Upper lobe of left lung (tissue), 6 donors: ENCODE measurements around the gene CAMK2G. TPM values are rescaled to one million over a fixed set of nuclear protein-coding genes. Genes with fewer than 3 reads are reported as not detected.

ENCODE experiments used
- ATAC-seq, 2 donors: fragments of 200-7000 bp; cut with Tn5 transposase; one replicate each; pipeline ENCODE4 v1.9.1; 2022; ENCODE audit warnings: mild to moderate bottlenecking in 2 of 2, moderate library complexity in 2 of 2; ENCODE audit not compliant: low FRiP score in 2 of 2
- DNase-seq, 2 donors: peaks; one replicate each; pipeline ENCODE4 v3.0.0-alpha.2; 2019 to 2020
- H3K27ac ChIP-seq, 4 donors: fragments of 200-600 bp; sonication (generic); one replicate each; pipeline ENCODE4 v1.5.1; 2016 to 2019
- H3K27me3 ChIP-seq, 4 donors: fragments of 200-600 bp; sonication (generic); one replicate each; pipeline ENCODE4 v1.5.1; 2017 to 2019
- H3K36me3 ChIP-seq, 4 donors: fragments of 200-600 bp; sonication (generic); one replicate each; pipeline ENCODE4 v1.5.1; 2016 to 2019
- H3K4me1 ChIP-seq, 4 donors: fragments of 200-600 bp; sonication (generic); one replicate each; pipeline ENCODE4 v1.5.1; 2018 to 2019
- H3K4me3 ChIP-seq, 4 donors: fragments of 200-600 bp; sonication (generic); one replicate each; pipeline ENCODE4 v1.5.1; 2017 to 2019; ENCODE audit warnings: mild to moderate bottlenecking in 2 of 4, moderate library complexity in 1 of 4
- H3K9me3 ChIP-seq, 4 donors: fragments of 200-600 bp; sonication (generic); one replicate each; pipeline ENCODE4 v1.5.1; 2018 to 2019
- CTCF ChIP-seq, 6 experiments: fragments of 450-650 bp in 4 of 6; fragments of 200-600 bp in 2 of 6; sonication (generic) in 2 of 6; IDR thresholded peaks; one replicate each; pipeline ENCODE4 v1.5.1; 2016 to 2019; ENCODE audit warnings: antibody characterized with exemption in 6 of 6
- EP300 ChIP-seq, 4 donors: sonication (generic); formaldehyde crosslinking; IDR thresholded peaks; one replicate each; pipeline ENCODE4 v1.5.1; 2017; ENCODE audit warnings: antibody characterized with exemption in 4 of 4, control low read depth in 2 of 4
- POLR2A ChIP-seq, 4 donors: fragments of 450-650 bp; IDR thresholded peaks; one replicate each; pipeline ENCODE4 v1.5.1; 2016 to 2017; ENCODE audit warnings: antibody characterized with exemption in 4 of 4, mild to moderate bottlenecking in 2 of 4
- POLR2AphosphoS5 ChIP-seq, 2 donors: sonication (generic); formaldehyde crosslinking; IDR thresholded peaks; one replicate each; pipeline ENCODE4 v1.5.1; 2017; ENCODE audit warnings: antibody characterized with exemption in 2 of 2
- WGBS, 2 donors: methylation state at CpG; one replicate each; pipeline ENCODE4 v1.1.5; 2017 to 2018; 5-methylcytosine and 5-hydroxymethylcytosine counted together
- total RNA-seq, 6 donors: library from RNA; depleted of rRNA in 4 of 6; stranded (reverse); fragments of >200 nt in 4 of 6; gene quantifications; one replicate each; pipeline versions ENCODE4 v1.1.0 to v1.2.1, GENCODE V29; 2016 to 2021
- donor health status: DM: no; HTN: no; CAD: no; lungs with moderate emphysema.
- donor health status: DM: no; HTN: yes; CAD: no; lungs with severe emphysema.

Gene CAMK2G
- total RNA-seq, 6 donors from 2014 or later = 25.7 to 52.3 (median 43.0) TPM

- ATAC-seq (no peak), DNase-seq (no peak)
- H3K9me3 ChIP-seq = no peaks in the 10 kb centered on the region
- 90 to 100% methylated on average over 2 to 4 of the region's 5 CpGs for WGBS, 2 donors
- no peak overlapping the region for H3K4me3 ChIP-seq
- peaks cover 0 to 8% (median 5%) of the 10 kb centered on the region in 4 donors for H3K4me1 ChIP-seq
- TF ChIP-seq EP300 (IDR thresholded peaks at IDR 0.05) (no peak), POLR2A (IDR thresholded peaks at IDR 0.05) (no peak), POLR2AphosphoS5 (IDR thresholded peaks at IDR 0.05) (no peak), CTCF (IDR thresholded peaks at IDR 0.05) (no peak)
- H3K36me3 ChIP-seq = peaks cover 0 to 37% (median 25%) of the 10 kb centered on the region in 4 donors
- no peaks in the 10 kb centered on the region for H3K27me3 ChIP-seq
- H3K27ac ChIP-seq = no peak overlapping the region
Measured at GRCh38 chr10:73859428-73859783, 14.9 kb downstream of the CAMK2G start.

- no peak overlapping the region for H3K27ac ChIP-seq
Measured at GRCh38 chr10:73858750-73859427, 15.5 kb downstream of the CAMK2G start.

GRCh38 chr10:73858013-73858708 is 16.2 kb downstream of the CAMK2G start:
- H3K27ac ChIP-seq = no peak overlapping the region
- no peaks in the 10 kb centered on the region for H3K9me3 ChIP-seq
- 86 to 89% methylated on average over 12 of the region's 12 CpGs for WGBS, 2 donors
- H3K36me3 ChIP-seq = peaks cover 0 to 43% (median 35%) of the 10 kb centered on the region in 4 donors
- H3K27me3 ChIP-seq = no peaks in the 10 kb centered on the region
- no peak overlapping the region for H3K4me3 ChIP-seq
- ATAC-seq (no peak), DNase-seq (no peak)
- TF ChIP-seq EP300 (IDR thresholded peaks at IDR 0.05) = no peak
- TF ChIP-seq POLR2AphosphoS5 (IDR thresholded peaks at IDR 0.05) = no peak
- TF ChIP-seq POLR2A (IDR thresholded peaks at IDR 0.05) = no peak
- no peak for TF ChIP-seq CTCF (IDR thresholded peaks at IDR 0.05)
- peaks cover 0 to 8% (median 5%) of the 10 kb centered on the region in 4 donors for H3K4me1 ChIP-seq

More at GRCh38 chr10:73858750-73859427, 15.5 kb downstream of the CAMK2G start:
- no peak for ATAC-seq
- H3K27me3 ChIP-seq = no peaks in the 10 kb centered on the region
- H3K9me3 ChIP-seq = no peaks in the 10 kb centered on the region
- H3K4me3 ChIP-seq = no peak overlapping the region
- H3K36me3 ChIP-seq = peaks cover 0 to 35% (median 28%) of the 10 kb centered on the region in 4 donors
- 75 to 84% methylated on average over 13 of the region's 13 CpGs for WGBS, 2 donors
- TF ChIP-seq POLR2AphosphoS5 (IDR thresholded peaks at IDR 0.05) (no peak), POLR2A (IDR thresholded peaks at IDR 0.05) (no peak), CTCF (IDR thresholded peaks at IDR 0.05) (no peak), EP300 (IDR thresholded peaks at IDR 0.05) (no peak)
- H3K4me1 ChIP-seq = peaks cover 0 to 8% (median 5%) of the 10 kb centered on the region in 4 donors
- no peak for DNase-seq

GRCh38 chr10:73857446-73857845 is 16.9 kb downstream of the CAMK2G start:
- Histone ChIP-seq H3K9me3 (no peaks in the 10 kb centered on the region), H3K4me1 (peaks cover 0 to 8% (median 3%) of the 10 kb centered on the region in 4 donors), H3K27me3 (no peaks in the 10 kb centered on the region), H3K27ac (no peak overlapping the region), H3K4me3 (no peak overlapping the region), H3K36me3 (peaks cover 0 to 50% (median 40%) of the 10 kb centered on the region in 4 donors)
- no peak for TF ChIP-seq POLR2AphosphoS5 (IDR thresholded peaks at IDR 0.05)
- no peak for TF ChIP-seq CTCF (IDR thresholded peaks at IDR 0.05)
- 75 to 94% methylated on average over 10 of the region's 10 CpGs for WGBS, 2 donors
- no peak for ATAC-seq
- no peak for DNase-seq
